ENCODE measurements around the gene ENOX2.

DNA sequence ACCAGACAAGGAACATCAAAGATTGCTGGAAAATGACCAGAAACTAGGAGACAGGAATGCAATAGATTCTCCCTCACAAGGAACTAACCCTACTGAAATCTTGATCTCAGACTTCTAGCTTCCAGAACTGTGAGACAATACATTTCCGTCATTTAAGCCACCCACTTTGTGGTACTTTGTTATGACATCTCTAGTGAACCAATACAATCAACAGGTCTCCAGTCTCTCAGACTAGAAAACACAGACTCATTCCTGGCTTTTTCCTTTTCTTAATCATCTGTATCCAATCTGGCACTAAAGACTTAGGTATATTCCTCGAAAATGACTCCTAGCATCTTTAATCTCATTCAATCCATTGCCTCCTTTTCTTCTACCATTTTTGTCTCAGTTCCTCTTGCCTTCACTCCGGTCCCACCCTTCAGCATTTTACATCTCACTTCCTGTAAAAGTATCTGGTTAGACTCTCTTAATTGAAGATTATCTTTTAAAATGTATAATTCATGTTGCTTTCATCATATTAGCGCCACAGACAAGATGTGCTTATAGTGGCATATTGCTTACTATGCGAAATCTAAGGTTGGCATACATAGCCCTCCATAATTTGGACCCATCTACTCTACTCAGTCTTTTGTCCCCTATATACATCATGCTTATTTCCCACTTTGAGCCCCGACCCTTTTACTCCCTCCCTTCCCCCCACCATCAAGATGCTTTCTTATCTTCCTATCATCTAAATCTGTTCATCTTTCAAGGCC lies 250.0 kb downstream of the ENOX2 start:
- TF ChIP-seq POLR2A (IDR thresholded peaks at IDR 0.05; ENCODE audit: low read depth, low read length) (no peak), POLR2AphosphoS5 (IDR thresholded peaks at IDR 0.05; ENCODE audit: low read depth, low read length) (no peak), TAF1 (IDR thresholded peaks at IDR 0.05; ENCODE audit: borderline replicate concordance, low read depth, low read length) (no peak)
